ENCODE measurements around the gene PHLDB3. TPM values are rescaled to one million over a fixed set of nuclear protein-coding genes. Genes with fewer than 3 reads are reported as not detected.
A peak's percentile ranks its signal among the peaks of the same experiment; 100 is the strongest.

The PHLDB3 gene
- total RNA-seq, 4 donors from 2014 or later, result 10.3 to 16.2 (median 12.6) TPM

DNA sequence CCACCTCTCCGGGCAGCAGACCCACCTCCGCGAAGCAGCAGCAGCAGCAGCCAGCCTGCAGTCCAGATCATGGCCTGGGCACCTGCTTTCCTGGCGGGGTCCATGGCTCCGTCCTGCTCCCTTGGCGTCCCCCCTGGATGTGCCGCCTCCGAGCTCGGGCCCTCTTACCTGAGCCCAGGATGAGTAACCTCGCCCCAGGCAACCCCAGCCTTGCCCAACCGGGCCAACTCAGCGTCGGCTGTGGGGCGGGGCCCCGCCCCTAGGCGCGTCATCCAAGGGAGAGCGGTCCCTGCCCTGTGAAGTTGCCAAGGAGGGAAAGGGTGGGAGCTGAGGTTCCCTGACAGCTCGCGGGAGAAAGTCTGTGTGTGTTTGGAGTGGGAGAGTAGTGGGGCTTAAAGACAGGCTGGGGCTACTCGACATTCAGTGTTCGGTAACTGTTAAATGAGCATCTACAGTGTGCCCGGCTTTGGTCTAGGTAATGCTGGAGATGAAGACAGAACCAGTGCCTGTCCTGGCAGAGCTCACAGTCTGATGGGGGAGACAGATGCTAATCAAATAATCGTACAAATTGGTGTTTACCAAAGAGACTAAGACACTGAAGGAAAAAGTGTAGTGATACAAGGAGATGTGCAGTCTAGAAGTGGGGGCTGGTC lies 39.0 kb downstream of the PHLDB3 start, which contains the start of gene LYPD3:
Gene LYPD3, minus strand, starts transcription at position 141 of the 653 bp plus-strand sequence. Its CDS starts 37 bp downstream, at position 104.
- no peak for DNase-seq (ENCODE audit: extremely low spot score)
- peak within 1 kb of the TSS; percentile 89 to 94 (median 90) for H3K27ac ChIP-seq (replicated peaks in 1 of 4)
- no peak for TF ChIP-seq EP300 (IDR thresholded peaks at IDR 0.05)
- TF ChIP-seq, protein P1, sequence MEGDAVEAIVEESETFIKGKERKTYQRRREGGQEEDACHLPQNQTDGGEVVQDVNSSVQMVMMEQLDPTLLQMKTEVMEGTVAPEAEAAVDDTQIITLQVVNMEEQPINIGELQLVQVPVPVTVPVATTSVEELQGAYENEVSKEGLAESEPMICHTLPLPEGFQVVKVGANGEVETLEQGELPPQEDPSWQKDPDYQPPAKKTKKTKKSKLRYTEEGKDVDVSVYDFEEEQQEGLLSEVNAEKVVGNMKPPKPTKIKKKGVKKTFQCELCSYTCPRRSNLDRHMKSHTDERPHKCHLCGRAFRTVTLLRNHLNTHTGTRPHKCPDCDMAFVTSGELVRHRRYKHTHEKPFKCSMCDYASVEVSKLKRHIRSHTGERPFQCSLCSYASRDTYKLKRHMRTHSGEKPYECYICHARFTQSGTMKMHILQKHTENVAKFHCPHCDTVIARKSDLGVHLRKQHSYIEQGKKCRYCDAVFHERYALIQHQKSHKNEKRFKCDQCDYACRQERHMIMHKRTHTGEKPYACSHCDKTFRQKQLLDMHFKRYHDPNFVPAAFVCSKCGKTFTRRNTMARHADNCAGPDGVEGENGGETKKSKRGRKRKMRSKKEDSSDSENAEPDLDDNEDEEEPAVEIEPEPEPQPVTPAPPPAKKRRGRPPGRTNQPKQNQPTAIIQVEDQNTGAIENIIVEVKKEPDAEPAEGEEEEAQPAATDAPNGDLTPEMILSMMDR (IDR thresholded peaks at IDR 0.05), result no peak
- TF ChIP-seq POLR2A (IDR thresholded peaks at IDR 0.05; ENCODE audit: low read depth), result no peak
- no peak for TF ChIP-seq POLR2AphosphoS5 (IDR thresholded peaks at IDR 0.05)
- no peaks in the 10 kb centered on the region for H3K9me3 ChIP-seq
- H3K36me3 ChIP-seq, result peaks cover 0 to 6% (median 3%) of the 10 kb centered on the region in 4 donors
- peak within 1 kb of the TSS; percentile 67 to 79 (median 72) for H3K4me3 ChIP-seq
- intact Hi-C loops (cut with DNase I), result no loop called here
- 72% methylated on average over 9 of the region's 24 CpGs for WGBS
- H3K4me1 ChIP-seq, result peaks cover 6 to 30% (median 25%) of the 10 kb centered on the region in 4 donors
- no peaks in the 10 kb centered on the region for H3K27me3 ChIP-seq

DNA sequence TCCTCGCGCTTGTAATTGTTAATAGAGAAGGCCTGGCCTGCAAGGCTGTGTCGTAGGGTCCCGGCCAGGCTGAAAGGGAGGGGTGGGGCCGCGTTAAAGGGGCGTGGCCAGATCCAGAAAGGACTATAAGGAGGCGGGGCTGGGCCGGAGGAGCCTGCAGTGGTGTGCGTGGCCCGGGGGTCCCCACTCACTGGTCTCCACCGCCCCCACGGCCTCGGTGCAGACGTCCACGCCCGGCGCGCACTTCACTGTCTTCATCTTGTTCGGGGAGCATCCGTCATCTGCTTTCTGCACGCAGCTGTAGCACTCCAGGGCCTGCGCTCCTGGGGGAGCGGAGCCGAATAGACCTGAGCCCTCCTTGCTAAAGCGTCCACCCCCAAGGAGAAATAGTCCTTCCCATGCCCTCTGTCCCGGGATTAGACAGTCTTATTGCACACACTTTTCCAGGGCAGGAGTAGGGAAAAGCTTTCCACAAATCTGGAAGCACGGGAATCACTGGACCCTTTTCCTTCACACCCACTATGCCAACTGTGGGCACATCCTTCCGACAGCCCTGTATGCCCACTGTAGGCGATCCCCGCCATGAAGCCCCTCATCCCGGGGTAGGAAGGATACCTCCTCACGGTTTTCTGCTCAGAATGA lies 40.3 kb downstream of the PHLDB3 start:
- H3K36me3 ChIP-seq, result peaks cover 0 to 6% (median 3%) of the 10 kb centered on the region in 4 donors
- 16% methylated on average over 33 of the region's 33 CpGs for WGBS
- DNase-seq (ENCODE audit: extremely low spot score), result no peak
- intact Hi-C loops (cut with DNase I), result loop anchor here (5.0 kb wide), 1 partner anchor 38 kb away; the partner anchor contains the start of gene PHLDB3
- peak overlapping the region; percentile 67 to 79 (median 72) for H3K4me3 ChIP-seq
- H3K9me3 ChIP-seq, result no peaks in the 10 kb centered on the region
- peaks cover 6 to 30% (median 25%) of the 10 kb centered on the region in 4 donors for H3K4me1 ChIP-seq
- no peaks in the 10 kb centered on the region for H3K27me3 ChIP-seq
- TF ChIP-seq POLR2AphosphoS5 (IDR thresholded peaks at IDR 0.05), result no peak
- no peak for TF ChIP-seq EP300 (IDR thresholded peaks at IDR 0.05)
- TF ChIP-seq, protein P1 (IDR thresholded peaks at IDR 0.05), result no peak
- TF ChIP-seq POLR2A (IDR thresholded peaks at IDR 0.05; ENCODE audit: low read depth), result no peak
- H3K27ac ChIP-seq (replicated peaks in 1 of 4), result peak overlapping the region; percentile 89 to 94 (median 90)

DNA sequence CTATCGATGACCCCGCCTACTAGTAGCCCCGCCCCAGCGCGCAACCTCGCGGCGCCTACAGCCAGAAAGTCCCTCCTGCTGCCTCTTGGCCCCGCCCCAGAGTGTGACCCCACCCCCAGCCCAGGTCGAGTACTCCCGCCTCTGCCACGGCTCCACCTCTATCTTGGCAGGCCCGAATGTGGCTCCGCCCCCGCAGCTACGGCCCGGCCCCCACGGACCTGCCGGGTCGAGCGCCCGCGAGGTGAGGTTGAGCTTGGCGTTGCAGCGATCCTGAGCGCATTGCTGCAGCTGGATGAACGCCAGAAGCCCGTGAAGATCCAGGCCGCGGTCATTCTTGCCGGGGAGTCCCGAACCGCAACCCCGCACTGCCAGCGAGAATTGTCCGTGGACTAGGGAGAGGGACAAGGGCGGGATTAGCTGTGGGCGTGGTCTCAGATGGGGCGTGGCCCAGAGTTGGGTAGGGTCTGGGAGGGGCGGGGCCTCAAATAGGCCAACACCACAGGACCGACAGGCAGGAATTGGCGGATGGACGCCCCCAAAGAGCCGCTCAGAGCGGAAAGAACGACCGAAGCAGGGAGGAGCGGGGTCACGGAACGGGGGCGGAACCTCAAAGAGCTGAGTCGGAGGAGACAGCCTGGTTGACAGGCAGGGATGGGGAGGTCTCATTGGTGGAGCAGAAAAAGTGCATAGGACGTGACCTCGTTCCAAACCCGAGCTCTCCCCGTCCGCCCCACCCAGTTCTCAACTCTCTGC lies 41.0 kb downstream of the PHLDB3 start:
- DNase-seq (ENCODE audit: extremely low spot score), result peak; percentile 99
- intact Hi-C loops (cut with DNase I), result loop anchor here (5.0 kb wide), 1 partner anchor 39 kb away; the partner anchor contains the start of gene PHLDB3
- Histone ChIP-seq H3K27ac (replicated peaks in 1 of 4) (peak overlapping the region; percentile 89 to 94 (median 90)), H3K4me3 (peak overlapping the region; percentile 67 to 79 (median 72)), H3K36me3 (peaks cover 0 to 6% (median 3%) of the 10 kb centered on the region in 4 donors), H3K9me3 (no peaks in the 10 kb centered on the region), H3K27me3 (no peaks in the 10 kb centered on the region), H3K4me1 (peaks cover 6 to 30% (median 25%) of the 10 kb centered on the region in 4 donors)
- WGBS, result under 1% methylated on average over 31 of the region's 57 CpGs
- TF ChIP-seq POLR2AphosphoS5 (IDR thresholded peaks at IDR 0.05) (peak; percentile 54 to 70), EP300 (IDR thresholded peaks at IDR 0.05) (no peak)

DNA sequence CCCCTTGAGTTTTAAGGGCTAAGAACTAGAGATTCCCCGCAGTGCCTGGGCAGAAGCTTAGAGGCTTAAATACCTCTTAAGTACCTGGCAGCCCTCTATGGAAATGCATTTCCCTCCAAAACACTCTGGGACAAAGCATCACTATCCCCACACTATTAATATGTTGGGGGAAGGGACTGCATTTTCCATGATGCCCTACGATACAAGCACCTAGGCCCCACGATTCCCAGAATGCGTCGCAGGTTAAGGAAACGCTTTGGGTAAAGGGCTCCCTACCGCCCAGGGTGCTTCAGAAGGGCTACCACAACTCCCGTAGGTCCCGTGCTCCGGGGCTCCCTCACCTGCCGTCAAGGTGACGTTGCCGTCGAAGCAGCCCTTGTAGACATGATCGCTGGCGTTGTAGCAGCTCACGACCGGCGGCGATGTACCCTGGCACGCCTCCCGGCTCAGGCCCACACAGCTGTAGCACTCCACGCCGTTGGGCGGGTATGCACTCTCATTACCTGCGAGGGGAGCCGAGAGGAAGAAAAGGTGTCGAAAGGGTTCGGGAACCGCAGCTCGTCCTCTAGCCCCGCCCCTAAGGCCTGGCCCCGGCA lies 41.7 kb downstream of the PHLDB3 start:
- peak overlapping the region; percentile 89 to 94 (median 90) for H3K27ac ChIP-seq (replicated peaks in 1 of 4)
- 26% methylated on average over 15 of the region's 33 CpGs for WGBS
- peaks cover 6 to 30% (median 25%) of the 10 kb centered on the region in 4 donors for H3K4me1 ChIP-seq
- H3K36me3 ChIP-seq, result peaks cover 0 to 6% (median 3%) of the 10 kb centered on the region in 4 donors
- no peaks in the 10 kb centered on the region for H3K27me3 ChIP-seq
- no peaks in the 10 kb centered on the region for H3K9me3 ChIP-seq
- TF ChIP-seq POLR2A (IDR thresholded peaks at IDR 0.05; ENCODE audit: low read depth) (no peak), POLR2AphosphoS5 (IDR thresholded peaks at IDR 0.05) (no peak), EP300 (IDR thresholded peaks at IDR 0.05) (no peak)
- DNase-seq (ENCODE audit: extremely low spot score), result no peak
- peak overlapping the region; percentile 67 to 79 (median 72) for H3K4me3 ChIP-seq
- intact Hi-C loops (cut with DNase I), result loop anchor here (5.0 kb wide), 1 partner anchor 39 kb away; the partner anchor contains the start of gene PHLDB3

DNA sequence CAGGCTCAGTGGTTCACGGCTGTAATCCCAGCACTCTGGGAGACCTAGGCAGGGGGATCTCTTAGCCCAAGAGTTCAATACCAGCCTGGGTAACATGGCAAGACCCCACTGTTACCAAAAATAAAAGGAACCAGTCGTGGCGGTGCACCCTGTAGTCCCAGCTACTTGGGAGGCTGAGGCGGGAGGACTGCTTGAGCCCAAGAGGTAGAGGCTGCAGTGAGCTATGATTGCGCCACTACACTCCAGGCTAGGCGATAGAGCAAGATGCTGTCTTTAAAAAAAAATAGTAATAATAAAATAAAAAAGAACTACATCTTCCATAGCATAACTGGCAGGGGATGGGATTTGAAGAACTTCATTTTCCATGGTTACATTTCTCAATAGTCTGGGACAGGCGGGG lies 42.2 kb downstream of the PHLDB3 start:
- intact Hi-C loops (cut with DNase I), result loop anchor here (5.0 kb wide), 1 partner anchor 40 kb away; the partner anchor contains the start of gene PHLDB3
- Histone ChIP-seq H3K27me3 (no peaks in the 10 kb centered on the region), H3K27ac (replicated peaks in 1 of 4) (peak overlapping the region in 3 of 4 donors; percentile 89 to 94 (median 90)), H3K9me3 (no peaks in the 10 kb centered on the region), H3K36me3 (peaks cover 0 to 6% (median 3%) of the 10 kb centered on the region in 4 donors), H3K4me3 (peak overlapping the region in 1 of 4 donors; percentile 79), H3K4me1 (peaks cover 6 to 30% (median 25%) of the 10 kb centered on the region in 4 donors)
- TF ChIP-seq POLR2AphosphoS5 (IDR thresholded peaks at IDR 0.05) (no peak), POLR2A (IDR thresholded peaks at IDR 0.05; ENCODE audit: low read depth) (no peak)
- WGBS, result 90% methylated on average over 7 of the region's 7 CpGs
- no peak for DNase-seq (ENCODE audit: extremely low spot score)
